Kidney (tissue), 14 donors: Measurements from ENCODE around the gene RNF141. TPM values are rescaled to one million over a fixed set of nuclear protein-coding genes. Genes with fewer than 3 reads are reported as not detected.

ENCODE experiments used
- DNase-seq, 5 donors: peaks; one replicate each; pipeline ENCODE4 v3.0.0-alpha.2; 2013 to 2020
- FAIRE-seq: peaks from 2 replicates; lab custom pipeline; 2012; peaks lifted over from hg19 to GRCh38; lab: Jason Lieb, UNC
- H3K27ac ChIP-seq, 2 donors: one replicate each; pipeline ENCODE4 v1.7.0; 2013; ENCODE audit warnings: low read depth in 2 of 2, low read length in 2 of 2, inconsistent platforms in 1 of 2
- H3K27me3 ChIP-seq: one replicate; pipeline ENCODE4 v1.7.1; 2013; ENCODE audit warnings: low read length, inconsistent platforms; ENCODE audit not compliant: control insufficient read depth, insufficient read depth
- H3K36me3 ChIP-seq, 3 donors: one replicate each; pipeline versions ENCODE4 v1.7.0 to v1.7.1; 2013; ENCODE audit warnings: low read length in 3 of 3, control low read depth in 1 of 3, inconsistent platforms in 1 of 3; ENCODE audit not compliant: insufficient read depth in 3 of 3, control insufficient read depth in 2 of 3
- H3K4me1 ChIP-seq, 3 donors: one replicate each; pipeline versions ENCODE4 v1.7.0 to v1.7.1; 2013; ENCODE audit warnings: low read length in 3 of 3, inconsistent platforms in 1 of 3, low read depth in 1 of 3; ENCODE audit not compliant: control insufficient read depth in 2 of 3, insufficient read depth in 2 of 3
- H3K4me3 ChIP-seq, 3 donors: one replicate each; pipeline versions ENCODE4 v1.7.0 to v1.8.1; 2013; ENCODE audit warnings: low read length in 3 of 3, control low read depth in 1 of 3, inconsistent platforms in 1 of 3
- H3K9ac ChIP-seq, 3 donors: one replicate each; pipeline versions ENCODE4 v1.7.0 to v1.7.1; 2013; ENCODE audit warnings: low read length in 3 of 3, control low read depth in 1 of 3, inconsistent platforms in 1 of 3
- H3K9me3 ChIP-seq, 3 donors: one replicate each; pipeline versions ENCODE4 v1.7.0 to v1.7.1; 2013; ENCODE audit warnings: low read length in 3 of 3, control low read depth in 1 of 3, inconsistent platforms in 1 of 3; ENCODE audit not compliant: control insufficient read depth in 2 of 3, insufficient read depth in 1 of 3
- CTCF ChIP-seq: IDR thresholded peaks from 3 replicates; pipeline ENCODE4 v1.5.1; 2012; ENCODE audit warnings: mild to moderate bottlenecking, moderate library complexity, borderline replicate concordance; ENCODE audit not compliant: insufficient read depth; ENCODE audit errors: extremely low read depth
- intact Hi-C: fragments of 100-400 bp; cut with DNase I; formaldehyde crosslinking; loops from one replicate; pipeline ENCODE4 v1.11.1; 2022
- polyA plus RNA-seq: library from polyadenylated mRNA; stranded (reverse); fragments of 350-450 nt; fragmentation: Illumina TruSeq; extraction: RNeasy Lipid Tissue Mini Kit (QIAGEN cat#74804); gene quantifications from one replicate; pipeline ENCODE4 v1.2.3, GENCODE V29; 2014; ENCODE audit warnings: low read depth, low replicate concordance; ENCODE audit not compliant: insufficient read depth
- total RNA-seq: library from RNA; stranded (reverse); fragmentation: NEBNext Ultra II Directional; extraction: Animal tissue kit (Norgen Biotek cat#: 25700); gene quantifications from one replicate; pipeline ENCODE4 v1.2.1, GENCODE V29; 2021
- donor health status: control.
- donor health status: control.
- donor health status: control.
- donor health status: control.
- donor health status: control.
- donor health status: DM: yes; HTN: yes; CAD: no.
- donor health status: Normal renal cell carcinoma (clear cell type).

RNF141 gene
- total and polyA plus RNA-seq, 2 donors from 2014 or later: 20.5 to 35.8 TPM

GRCh38 chr11:10573028-10573427 is 32.0 kb upstream of the RNF141 start:
- H3K9ac ChIP-seq: no peak overlapping the region
- H3K9me3 ChIP-seq: no peaks in the 10 kb centered on the region
- H3K4me3 ChIP-seq: no peak overlapping the region
- FAIRE-seq: no peak
- intact Hi-C loops: no loop called here
- no peak overlapping the region for H3K27ac ChIP-seq
- H3K4me1 ChIP-seq: peaks cover 0 to 3% (median 2%) of the 10 kb centered on the region in 3 donors
- DNase-seq: no peak
- peaks cover 0 to 3% (median 0%) of the 10 kb centered on the region in 3 donors for H3K36me3 ChIP-seq
- no peak for TF ChIP-seq CTCF
- no peaks in the 10 kb centered on the region for H3K27me3 ChIP-seq

GRCh38 chr11:10572533-10572932 is 31.5 kb upstream of the RNF141 start:
- intact Hi-C loops: no loop called here
- FAIRE-seq: no peak

GRCh38 chr11:10568486-10568941 is 27.5 kb upstream of the RNF141 start, which contains the start of gene LYVE1:
Gene LYVE1, minus strand, starts transcription at chr11:10568665. Its CDS starts 133 bp downstream, at chr11:10568532.
- intact Hi-C loops: no loop called here
- Histone ChIP-seq H3K36me3 (no peaks in the 10 kb centered on the region), H3K27me3 (no peaks in the 10 kb centered on the region), H3K4me1 (peaks cover 0 to 3% (median 2%) of the 10 kb centered on the region in 3 donors), H3K27ac (peak within 1 kb of the TSS; percentile 58 to 71), H3K9ac (peak within 1 kb of the TSS in 1 of 3 donors; percentile 9), H3K4me3 (peak within 1 kb of the TSS in 1 of 3 donors; percentile 22), H3K9me3 (no peaks in the 10 kb centered on the region)
- DNase-seq: peak in 2 of 5 donors; percentile 11 to 64
- no peak for TF ChIP-seq CTCF
- FAIRE-seq: no peak

More at GRCh38 chr11:10572533-10572932, 31.5 kb upstream of the RNF141 start:
- Histone ChIP-seq H3K4me1 (peaks cover 0 to 3% (median 2%) of the 10 kb centered on the region in 3 donors), H3K27me3 (no peaks in the 10 kb centered on the region), H3K4me3 (no peak overlapping the region), H3K9ac (no peak overlapping the region), H3K27ac (no peak overlapping the region), H3K36me3 (peaks cover 0 to 3% (median 0%) of the 10 kb centered on the region in 3 donors), H3K9me3 (no peaks in the 10 kb centered on the region)
- DNase-seq: no peak
- TF ChIP-seq CTCF: no peak
